ENCODE measurements around the gene PRRG2.

The PRRG2 gene

DNA sequence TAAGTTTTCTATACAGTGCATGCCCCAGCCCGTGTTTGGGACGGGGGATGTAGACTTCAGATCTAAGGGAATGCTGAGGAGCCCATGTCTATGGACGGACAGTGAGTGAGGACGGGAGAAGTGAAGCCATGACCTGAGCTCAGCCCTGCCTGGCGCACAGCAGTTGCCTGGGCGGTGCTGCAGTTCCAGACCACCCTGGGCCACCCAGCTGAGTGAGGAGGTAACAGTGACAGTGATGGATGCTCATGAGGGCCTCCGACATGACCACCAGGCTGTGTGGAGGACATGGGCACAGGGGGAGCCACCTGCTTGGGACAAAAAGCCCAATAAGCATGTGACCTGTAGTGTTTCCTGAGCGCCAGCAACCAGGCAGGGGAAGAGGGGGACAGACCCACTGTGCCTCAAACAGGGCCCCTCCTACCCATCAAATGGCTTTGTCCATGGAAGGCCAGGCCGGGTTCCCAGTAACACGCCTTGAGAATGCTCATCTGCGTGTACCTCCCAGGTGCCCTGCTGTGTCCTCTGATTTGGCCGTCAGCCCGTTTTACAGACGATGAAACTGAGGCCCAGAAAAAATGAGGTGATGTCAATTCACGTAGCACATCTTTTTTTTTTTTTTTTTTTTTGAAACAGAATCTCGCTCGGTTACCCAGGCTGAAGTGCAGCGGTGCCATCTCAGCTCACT, 23.3 kb upstream of the PRRG2 start:
- no peak for DNase-seq (ENCODE audit: low read depth)

DNA sequence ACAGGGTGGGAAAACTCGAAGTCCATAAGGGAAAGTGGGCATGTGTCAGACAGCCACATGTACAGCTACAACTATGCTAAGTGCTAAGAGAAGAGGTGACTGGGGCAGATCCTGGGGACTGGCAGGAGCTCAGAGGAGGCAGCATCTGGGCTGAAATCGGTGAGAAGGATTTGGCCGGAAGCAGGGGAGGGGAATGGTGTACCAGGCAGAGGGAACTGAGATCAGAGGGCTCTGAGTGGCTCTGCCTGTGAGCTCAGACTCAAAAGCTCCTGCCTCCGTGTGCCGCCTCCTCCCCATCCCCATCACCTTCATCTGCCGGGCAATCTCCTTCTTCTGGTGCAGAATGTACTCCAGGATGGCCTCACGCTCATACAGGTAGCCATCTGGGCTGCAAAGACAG, 22.5 kb upstream of the PRRG2 start:
- DNase-seq (ENCODE audit: low read depth) = no peak

- DNase-seq (ENCODE audit: low read depth) = no peak
Measured at GRCh38 chr19:49559443-49559842, 21.7 kb upstream of the PRRG2 start.

DNA sequence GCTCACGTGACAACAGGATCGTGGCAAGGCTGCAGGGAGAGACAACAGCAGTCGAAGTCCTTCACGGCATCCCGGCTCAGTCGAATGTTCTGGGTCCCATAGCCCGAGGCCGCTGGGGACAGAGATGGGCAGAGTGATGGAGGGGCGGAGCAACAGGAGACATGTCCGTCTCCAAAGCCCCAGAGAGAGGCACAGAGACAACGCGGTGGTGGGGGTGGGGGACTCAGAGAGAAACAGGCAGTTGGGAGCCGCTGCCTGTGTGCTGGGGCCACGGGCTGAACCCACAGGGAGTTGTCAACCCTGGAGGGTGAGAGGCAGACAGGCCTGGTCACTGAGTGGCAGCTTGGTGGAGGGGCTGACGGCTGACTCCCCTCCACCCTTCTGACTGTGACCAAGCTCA, 21.2 kb upstream of the PRRG2 start:
- no peak for DNase-seq (ENCODE audit: low read depth)

DNA sequence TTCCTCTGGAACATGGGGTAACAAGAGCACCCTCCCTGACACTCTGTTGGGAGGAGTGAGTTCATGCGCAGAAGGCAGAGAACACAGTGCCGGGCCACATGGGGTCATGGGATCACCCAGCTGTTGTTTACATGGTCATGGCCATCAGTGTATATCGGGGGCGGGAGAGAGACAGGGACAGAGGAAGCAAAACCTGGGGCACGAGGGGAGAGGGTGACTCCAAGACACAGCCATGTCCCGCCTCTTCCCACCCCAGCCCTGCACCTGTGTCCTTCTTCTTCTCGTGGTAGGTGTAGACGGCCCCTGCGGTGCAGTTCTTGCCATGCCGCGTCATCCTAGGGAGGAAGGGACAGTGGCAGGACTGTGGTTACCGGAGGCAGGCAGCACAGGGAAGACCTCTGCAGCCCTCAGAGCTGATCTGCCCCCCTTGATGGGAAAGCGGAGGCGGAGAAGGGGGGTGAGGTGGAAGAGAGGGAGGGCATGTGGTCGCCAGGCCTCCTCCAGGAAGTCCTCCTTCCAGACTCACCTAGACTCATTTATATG, 20.7 kb upstream of the PRRG2 start:
- DNase-seq (ENCODE audit: low read depth) = peak; percentile 34

DNA sequence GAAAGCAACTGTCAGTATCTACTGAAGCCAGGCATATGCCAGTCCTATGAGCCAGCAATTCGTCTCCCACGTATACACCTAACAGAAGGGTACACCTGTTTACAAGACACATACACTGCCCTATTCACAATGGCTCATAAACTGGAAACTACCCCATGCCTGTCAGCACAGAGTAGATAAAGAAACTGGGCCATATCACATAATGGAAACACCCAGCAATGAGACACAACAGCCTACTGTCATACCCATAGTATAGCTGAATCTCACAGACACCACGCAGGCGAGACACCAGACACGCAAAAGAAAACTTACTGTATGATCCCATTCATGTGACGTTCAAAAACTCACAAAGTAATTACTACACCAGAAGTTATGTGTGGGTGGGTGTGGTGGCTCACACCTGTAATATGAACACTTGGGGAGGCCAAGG, 16.5 kb upstream of the PRRG2 start:
- DNase-seq (ENCODE audit: low read depth) = no peak

DNA sequence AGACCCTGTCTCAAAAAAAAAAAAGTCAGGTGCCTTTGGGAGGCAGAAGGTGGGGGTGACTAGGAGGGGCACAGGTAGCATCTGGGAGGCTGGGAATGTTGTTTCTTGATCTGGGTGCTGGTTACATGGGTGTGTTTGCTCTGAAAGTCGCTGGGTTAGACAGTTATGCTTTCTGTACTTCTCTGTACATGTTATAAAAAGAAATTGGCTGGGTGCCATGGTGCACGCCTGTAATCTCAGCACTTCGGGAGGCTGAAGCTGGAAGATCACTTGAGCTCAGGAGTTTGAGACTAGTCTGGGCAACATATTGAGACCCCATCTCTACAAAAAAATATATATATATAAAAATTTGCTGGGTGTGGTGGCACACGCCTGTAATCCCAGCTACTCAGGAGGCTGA, 15.9 kb upstream of the PRRG2 start:
- DNase-seq (ENCODE audit: low read depth) = no peak

DNA sequence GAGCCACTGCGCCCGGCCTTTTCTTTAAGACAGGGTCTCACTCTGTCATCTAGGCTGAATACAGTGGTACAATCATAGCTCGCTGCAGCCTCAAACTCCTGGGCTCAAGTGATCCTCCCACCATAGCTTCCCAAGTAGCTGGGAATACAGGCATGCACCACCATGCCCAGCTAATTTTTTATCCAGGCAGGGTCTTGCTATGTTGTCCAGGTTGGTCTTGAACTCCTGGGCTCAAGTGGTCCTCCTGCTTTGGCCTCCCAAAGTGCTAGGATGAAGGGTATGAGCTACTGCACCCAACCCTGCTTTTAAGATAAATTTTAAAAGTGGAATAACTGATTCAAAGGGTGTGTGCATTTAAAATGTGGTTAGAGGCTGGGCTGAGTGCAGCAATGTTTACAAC, 14.8 kb upstream of the PRRG2 start:
- no peak for DNase-seq (ENCODE audit: low read depth)

- DNase-seq (ENCODE audit: low read depth) = peak; percentile 43
Measured at GRCh38 chr19:49567861-49568441, 13.2 kb upstream of the PRRG2 start.

DNA sequence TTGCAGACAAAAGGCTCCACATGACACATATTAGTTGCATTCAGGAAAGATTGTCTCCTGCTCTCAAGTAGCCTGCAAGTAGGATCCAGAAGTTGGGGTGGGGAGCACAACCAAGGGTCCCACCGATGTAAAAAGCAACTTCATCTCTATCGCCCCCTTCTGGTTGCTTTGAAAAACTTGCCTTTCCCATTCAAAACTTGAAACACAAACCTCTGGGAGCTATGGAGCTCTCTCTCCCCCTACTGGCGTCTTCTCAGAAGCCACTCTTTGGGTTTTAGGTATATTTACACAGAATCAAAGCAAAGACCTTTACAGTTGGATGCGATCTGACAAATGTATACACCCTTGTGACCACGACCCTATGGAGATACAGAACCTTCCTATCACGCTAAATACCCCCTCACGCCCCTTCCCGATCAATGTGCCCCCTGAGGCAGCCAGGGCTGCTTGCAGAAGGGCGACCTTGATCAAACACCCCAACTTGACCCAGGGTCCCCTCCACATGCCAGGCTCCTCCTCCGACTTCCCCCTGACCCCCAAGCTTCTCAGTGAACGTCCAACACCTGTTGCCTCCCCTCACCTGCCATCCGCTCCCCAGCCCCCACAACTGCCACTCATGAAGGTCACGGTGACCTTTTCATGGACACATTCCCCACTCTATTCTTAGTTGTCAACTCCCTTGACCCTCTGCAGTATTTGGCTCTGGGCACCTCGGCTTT, 10.8 kb upstream of the PRRG2 start:
- DNase-seq (ENCODE audit: low read depth) = no peak

GRCh38 chr19:49570997-49571676, 10.0 kb upstream of the PRRG2 start:
- DNase-seq (ENCODE audit: low read depth) = no peak

DNA sequence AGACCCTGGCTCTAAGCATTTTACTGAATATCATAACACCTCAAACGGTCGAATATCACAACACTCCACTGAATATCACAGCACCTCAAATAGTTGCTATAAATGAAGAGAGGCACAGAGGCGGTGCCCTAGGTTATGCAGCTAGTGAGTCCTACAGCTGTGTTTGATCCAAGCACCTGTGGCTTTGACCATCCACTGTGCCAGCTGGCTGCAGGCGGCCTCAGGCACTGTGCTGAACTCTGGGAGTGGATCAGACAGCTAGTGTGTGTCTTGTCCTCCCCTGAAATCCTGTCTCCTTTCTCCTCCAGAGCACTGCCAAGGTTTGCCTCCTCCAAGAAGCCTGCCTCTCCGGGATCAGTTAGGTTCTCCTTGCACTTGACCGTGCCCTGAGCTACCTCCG, 8.1 kb upstream of the PRRG2 start:
- DNase-seq (ENCODE audit: low read depth) = no peak

GRCh38 chr19:49573425-49573824, 7.7 kb upstream of the PRRG2 start:
- DNase-seq (ENCODE audit: low read depth) = no peak

DNA sequence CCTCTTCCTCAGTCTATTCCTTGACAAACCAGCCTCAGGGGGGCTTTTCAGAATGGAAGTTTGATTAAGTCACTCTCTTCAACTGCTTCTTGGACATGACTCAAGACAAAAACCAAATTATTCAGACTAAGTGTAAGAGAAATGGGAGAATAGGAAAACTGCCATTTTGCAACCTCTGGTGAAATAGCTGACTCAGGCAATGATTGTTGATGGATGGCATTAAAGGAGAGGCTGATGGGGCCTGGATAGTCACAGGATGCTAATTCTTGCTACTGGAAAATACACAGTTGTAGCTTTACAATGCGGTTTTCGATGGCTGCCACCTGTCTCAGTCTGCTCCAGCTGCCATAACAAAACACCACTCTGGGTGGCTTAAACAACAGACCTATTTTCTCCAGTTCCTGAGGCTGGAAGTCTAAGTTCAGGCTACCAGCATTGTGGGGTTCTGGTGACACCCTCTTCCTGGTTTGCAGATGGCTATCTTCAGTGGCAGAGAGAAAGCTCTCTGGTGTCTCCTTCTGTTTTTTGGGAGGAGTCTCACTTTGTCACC, 6.8 kb upstream of the PRRG2 start:
- no peak for DNase-seq (ENCODE audit: low read depth)

DNA sequence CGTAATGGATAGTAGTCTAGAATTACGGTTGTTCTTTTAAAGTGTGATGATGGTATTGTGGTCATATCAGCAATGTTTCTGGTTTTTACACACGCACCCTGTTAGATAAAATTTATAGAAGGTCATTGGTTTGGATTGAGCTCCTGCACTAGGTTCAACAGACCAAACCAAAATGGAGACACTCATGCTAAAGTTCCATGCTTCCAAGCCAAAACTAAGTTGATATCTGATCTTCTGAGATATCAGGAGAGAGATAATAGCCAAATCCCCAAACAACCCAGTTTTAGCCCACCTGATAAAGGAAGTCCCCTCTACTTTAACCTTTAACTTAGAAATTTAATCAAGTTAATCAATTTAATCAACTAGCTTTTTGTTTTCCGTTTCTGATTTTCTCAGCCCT, 1.9 kb upstream of the PRRG2 start:
- no peak for DNase-seq (ENCODE audit: low read depth)

DNA sequence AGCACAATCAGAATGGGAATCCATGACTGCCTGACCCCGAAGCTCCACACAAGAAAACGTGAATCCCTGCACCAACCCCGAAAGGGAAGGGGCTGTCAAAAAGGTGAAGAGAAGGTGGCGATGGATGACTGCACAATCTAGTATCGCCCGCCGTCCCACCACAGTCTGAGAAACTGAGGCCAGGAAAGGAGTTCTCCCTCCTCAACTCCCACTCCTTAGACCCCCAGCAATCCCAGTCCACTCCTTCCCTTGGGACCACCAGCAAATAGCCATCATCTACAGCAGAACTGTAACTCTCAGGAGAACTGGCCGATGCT, 1.2 kb upstream of the PRRG2 start:
- no peak for DNase-seq (ENCODE audit: low read depth)

DNA sequence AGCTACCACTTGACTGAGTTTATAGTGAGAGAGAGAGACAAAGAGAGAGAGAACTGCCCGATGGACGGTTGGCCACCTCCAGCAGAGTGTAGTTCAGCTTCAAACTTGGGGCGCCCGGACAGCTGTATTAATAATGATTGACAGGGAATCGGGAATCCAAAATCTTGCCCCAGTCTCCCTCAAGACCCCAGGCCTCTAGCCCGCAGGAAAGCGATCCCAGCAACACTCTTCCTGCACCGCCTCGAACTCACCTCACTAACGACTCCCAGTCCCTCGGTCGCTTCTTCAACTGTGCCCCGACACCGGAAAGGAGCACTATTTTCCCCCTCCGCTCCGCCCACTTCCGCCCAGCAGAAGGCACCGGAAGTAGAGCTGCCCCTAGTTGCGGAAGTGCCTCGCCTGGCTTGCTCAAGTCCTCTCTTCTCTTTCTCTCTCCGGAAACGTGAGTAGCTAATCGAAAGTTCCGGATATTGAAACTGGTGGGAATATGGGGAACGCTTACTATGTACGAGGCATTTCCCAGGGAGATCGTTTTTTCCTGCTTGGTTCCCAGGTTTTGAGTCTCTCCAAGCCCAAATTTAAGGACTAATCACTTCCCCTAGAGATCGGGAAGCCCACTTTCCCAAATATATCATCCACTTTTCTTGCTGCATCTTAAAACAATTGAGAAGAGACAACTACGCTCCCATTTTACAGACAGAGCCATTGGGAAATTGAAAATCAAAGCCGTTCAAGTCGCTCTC, 681 bp upstream of the PRRG2 start, which contains the start of gene NOSIP:
Gene NOSIP, minus strand, starts transcription at position 293 of the 743 bp plus-strand sequence. CDS start 19,865 bp downstream, outside the sequence.
- DNase-seq (ENCODE audit: low read depth) = peak; percentile 92

DNA sequence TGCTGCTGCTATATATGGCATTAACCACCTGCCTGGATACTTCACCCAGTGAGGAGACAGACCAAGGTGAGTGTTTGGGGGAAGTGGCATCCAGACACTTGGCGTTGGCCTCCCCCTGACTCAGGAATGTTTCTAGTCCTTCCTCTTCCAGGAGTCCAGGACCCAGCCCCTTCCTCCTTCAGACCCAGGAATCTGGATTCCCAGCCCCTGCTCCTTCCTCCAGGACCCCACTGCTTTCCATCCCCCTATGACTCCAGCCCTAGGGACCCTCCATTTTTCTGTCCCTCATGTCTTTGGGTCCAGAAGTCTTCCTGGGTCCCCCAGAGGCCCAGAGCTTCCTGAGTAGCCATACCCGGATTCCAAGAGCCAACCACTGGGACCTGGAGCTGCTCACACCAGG, 2.1 kb downstream of the PRRG2 start:
- DNase-seq (ENCODE audit: low read depth) = no peak

DNA sequence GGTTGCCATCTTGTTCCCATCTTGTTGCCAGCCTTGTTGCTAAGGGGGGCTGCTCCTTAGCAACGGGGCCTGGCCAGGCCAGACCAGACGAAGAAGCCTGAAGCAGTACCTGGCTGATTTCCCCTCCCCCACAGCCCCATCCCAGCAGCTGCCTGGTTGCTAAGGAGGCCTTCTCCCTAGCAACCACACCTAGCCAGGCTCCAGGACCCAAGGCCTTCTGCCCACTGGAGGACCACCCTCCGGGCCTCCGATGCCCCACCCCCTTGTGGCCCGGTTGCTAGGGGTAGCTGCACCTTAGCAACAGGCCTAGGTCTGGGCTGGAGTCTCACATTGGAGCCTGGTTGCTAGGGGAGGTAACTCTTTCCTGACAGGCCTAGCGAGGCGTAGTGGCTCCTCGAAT, 3.9 kb downstream of the PRRG2 start:
- DNase-seq (ENCODE audit: low read depth) = no peak

GRCh38 chr19:49587227-49587626, 6.1 kb downstream of the PRRG2 start:
- no peak for DNase-seq (ENCODE audit: low read depth)

DNA sequence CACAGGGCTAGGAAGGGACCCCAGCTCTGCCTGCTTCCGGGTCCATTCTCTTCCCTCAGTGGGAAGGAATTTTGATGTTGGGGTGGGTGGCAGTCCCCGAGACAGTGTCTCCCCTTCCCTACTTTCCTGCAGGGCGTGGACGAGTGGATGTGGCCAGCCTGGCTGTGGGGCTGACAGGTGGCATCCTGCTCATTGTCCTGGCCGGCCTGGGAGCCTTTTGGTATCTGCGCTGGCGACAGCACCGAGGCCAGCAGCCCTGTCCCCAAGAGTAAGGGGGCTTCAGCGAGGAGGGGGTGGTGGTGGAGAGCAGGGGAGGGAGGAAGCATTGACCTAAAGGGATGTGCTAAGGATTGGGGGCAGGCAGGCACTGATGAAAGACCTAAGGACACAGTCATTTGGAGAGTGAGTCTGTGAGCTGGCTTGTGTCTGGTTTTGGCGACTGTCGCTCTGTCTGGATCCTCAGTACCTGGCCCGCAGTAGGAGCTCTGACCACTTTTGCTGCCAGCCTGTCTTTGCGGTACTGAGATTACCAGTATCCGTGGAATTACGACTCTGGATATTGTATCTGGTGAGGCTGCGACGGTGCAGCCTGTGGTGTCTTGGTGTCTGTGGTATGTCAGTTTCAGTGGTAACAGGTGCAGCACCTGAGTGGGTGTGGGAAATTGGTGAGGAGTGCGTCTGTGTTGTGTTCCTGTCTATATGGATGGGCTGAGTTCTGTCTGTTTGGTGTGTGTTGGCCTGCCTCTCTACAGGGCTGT, 7.4 kb downstream of the PRRG2 start:
- no peak for DNase-seq (ENCODE audit: low read depth)

Measured in activated T-helper 9 cell treated with anti-CD3 and anti-CD28 coated beads, Interleukin-2, amount 50 U/mL, for 16 hours (primary cell).